Measurements from ENCODE around the gene ABI3BP.

DNA sequence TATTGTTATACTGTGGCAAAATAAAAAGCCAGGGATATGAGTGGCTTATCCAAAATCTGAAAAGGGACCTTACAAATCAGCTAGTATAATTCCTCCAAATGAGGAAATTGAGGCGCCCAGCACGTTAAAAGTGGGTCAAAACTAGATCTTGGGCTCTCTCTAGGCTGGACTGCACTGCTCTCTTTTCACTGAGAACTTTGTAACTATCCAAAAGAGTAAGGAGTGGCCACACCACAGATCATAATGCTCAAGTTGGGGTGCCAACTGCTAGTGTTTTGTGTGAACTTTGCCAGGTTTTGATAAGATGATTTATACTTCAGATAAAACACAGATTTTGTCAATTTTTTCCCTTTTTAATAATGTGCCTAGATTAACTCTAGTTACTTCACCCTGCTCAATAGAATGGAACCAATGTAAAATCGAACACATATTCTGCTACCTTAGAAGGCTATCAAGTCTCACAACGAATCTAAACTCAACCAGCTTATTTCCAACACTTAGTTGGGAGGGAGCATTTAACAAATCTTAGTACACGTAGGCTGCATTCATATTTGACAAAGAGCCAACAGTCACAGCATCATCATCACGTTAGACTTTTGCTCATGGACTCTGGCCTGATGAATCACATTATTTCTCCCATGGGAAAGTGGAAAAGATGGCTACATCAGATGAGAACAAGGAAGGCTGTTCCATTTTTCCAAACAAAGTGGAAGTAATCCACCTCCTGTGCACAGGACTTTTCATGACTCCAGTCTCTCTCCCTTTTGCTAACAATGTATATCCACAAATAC lies 64.4 kb downstream of the ABI3BP start:
- TF ChIP-seq, protein P1, sequence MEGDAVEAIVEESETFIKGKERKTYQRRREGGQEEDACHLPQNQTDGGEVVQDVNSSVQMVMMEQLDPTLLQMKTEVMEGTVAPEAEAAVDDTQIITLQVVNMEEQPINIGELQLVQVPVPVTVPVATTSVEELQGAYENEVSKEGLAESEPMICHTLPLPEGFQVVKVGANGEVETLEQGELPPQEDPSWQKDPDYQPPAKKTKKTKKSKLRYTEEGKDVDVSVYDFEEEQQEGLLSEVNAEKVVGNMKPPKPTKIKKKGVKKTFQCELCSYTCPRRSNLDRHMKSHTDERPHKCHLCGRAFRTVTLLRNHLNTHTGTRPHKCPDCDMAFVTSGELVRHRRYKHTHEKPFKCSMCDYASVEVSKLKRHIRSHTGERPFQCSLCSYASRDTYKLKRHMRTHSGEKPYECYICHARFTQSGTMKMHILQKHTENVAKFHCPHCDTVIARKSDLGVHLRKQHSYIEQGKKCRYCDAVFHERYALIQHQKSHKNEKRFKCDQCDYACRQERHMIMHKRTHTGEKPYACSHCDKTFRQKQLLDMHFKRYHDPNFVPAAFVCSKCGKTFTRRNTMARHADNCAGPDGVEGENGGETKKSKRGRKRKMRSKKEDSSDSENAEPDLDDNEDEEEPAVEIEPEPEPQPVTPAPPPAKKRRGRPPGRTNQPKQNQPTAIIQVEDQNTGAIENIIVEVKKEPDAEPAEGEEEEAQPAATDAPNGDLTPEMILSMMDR (conservative IDR thresholded peaks at IDR 0.05) = no peak
- TF ChIP-seq ZFX (IDR thresholded peaks at IDR 0.05) = no peak
